NCI-H1417 treated with DMSO at 0.1 percent for 48 hours (cell line): Measurements from ENCODE around the gene SMCO2.

ENCODE experiments used
- DNase-seq: peaks from one replicate; lab custom pipeline; 2025; lab: John Stamatoyannopoulos, UW

Gene SMCO2

DNA sequence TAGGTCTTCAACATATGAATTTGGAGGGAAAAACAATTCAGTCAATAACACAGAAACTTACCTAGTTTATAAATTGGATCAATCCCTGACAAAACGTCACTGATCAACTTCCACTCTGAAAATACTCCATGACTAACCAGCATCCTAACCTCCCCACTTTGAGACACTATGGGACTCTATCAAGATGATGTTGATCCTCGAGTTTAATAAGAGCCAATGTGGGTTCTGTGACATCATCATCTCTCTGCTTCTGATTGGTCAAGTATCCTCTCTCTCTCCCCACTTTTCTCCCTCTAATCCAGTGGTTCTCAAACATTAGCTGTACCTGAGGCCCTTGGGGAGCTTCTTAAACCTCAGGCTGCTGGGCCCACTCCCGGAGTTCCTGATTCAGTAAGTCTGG is at the start of gene SMCO2:
Gene SMCO2 (plus strand): TSS at position 301 of the 400 bp plus-strand sequence. CDS start 23,896 bp downstream, outside the sequence.
- no peak for DNase-seq

DNA sequence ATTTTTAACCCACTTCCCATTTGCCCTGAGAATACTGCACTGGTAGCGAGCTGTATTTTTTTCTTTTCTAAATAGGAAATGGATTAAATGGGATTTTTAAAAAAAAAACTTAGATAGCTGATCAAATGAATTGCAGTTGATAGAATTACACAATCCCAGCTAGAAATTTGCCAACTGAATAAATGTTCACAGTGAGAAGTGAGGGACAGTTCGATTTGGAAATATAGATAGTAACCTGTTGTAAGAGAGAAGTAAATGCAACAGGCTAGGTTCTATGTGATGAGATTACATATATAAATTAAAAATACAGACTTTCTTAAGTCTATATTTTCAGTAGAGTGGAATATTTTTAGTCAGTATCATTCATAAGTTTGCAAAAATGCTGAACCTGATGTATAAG is 48.1 kb upstream of the SMCO2 start:
- no peak for DNase-seq

DNA sequence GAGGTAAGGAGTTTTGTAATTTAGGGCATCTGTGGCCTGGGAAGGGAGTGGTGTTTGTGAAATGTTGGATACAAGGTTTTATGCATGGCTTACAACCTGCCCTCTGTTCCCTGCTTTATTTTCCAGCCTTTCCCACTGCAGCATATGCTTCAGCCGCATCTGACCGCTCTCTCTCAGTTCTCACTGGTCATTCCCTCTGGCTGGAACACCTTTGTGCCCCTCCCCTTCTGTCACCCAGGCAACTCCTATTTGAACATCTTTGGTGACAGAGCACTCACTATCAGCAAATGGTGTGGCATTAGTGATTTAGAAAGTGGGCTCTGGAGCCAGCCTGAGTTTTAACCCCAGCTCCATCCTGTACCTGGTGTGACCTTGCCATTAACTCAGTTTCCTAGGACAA is 47.5 kb upstream of the SMCO2 start:
- DNase-seq = no peak

DNA sequence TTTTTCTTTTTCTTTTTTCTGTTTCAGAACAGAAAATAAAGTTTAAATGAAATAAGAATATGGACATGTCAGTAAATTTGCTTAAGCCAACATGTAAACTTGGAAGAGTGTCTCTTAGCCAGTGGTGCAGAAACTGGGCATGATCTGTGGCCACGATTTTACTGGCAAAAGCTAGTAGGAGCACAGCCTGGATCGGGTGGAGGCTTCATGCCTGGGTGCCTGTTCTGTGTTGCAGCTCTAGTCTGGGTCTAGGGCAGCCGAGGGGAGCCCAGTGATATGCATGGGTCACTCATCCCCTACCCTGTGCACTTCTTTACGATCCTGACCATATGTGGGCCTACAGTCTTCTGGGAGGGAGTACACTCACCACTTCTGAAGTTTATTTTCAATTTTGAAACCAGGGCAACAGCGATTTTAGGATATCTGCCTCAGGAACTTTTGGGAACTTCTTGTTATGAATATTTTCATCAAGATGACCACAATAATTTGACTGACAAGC is 45.6 kb upstream of the SMCO2 start:
- no peak for DNase-seq

DNA sequence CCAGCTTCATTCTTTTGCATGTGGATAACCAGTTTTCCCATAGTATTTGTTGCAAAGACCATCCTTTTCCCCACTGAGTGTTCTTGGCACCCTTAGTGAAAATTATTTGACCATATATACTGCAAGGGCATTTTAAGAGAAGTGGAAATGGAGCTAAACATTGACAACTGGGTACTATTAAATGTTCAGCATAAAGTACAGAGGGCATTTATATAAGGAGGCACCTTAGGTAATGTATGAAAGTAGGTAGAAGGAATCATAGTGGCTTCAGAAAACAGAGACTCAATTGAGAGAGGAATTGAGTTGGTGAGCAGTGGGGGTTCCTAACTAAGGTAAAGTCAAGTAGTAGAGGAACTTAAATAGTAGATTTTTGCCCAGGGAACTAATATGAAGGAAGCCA is 34.5 kb upstream of the SMCO2 start:
- no peak for DNase-seq

DNA sequence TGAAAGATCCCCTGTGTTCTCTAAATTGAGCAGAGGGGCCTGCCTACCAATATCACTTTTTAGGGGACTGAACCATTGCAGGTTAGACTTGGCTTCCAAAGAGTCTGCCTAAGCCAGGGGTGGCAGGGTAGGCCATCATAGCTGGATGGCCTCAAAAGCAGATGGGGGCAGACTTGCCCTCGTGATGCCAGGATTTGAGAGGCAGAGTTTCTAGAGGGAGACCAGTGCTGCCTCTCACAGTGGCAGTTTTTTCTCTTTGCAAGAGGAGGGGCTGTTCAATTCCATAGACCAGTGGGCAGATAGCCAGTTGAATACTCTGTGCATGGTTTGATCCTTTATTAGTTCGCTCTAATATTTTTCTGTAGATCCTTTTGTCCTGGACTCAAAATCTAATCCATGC is 23.8 kb upstream of the SMCO2 start:
- no peak for DNase-seq

DNA sequence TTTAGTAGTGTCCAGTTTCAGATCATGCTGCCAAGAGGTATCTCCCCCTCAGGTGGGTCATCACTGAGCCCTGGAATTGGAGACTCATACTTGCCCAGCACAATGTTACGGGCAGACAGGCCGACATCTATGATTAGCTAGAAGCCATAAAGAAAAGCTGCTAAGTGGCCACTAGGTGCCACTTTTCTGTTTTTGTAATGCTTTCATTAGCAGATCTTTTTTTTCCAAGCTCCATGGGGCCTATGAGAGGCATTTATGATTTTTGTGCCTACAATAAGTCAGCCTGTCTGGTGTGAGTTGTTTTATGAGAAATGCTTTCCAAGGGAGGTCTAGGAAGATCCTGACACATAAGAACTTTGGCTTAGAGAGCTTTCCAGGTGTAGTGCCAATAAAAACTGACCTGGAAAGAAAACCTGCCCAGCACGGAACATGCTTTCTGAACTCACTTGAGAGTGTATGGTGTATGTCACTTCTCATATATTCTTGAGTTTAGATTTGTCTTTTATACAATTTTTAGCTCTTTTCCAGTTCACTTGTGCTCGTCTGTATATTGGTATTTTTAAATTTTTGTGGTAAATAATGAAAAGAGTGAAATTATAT is 21.8 kb upstream of the SMCO2 start:
- DNase-seq = no peak

DNA sequence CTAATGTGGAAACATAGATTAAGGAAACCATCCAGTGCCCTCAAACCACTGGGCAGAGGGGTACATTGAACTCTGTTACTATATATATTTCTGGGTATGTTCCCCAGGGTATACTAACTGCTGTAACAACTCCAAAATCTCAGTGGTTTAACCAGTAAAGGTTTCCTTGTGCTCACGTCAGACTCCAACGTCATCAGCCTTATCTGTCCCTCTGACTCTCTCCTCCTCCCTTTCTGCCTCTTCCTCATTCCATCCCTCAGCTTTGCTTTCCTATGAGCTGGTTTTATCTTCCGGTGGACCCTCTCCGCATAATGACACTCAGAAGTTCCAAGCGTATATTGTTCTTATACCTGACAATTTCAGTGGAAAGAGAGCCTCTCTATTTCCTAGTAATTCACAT is 21.2 kb upstream of the SMCO2 start:
- no peak for DNase-seq

DNA sequence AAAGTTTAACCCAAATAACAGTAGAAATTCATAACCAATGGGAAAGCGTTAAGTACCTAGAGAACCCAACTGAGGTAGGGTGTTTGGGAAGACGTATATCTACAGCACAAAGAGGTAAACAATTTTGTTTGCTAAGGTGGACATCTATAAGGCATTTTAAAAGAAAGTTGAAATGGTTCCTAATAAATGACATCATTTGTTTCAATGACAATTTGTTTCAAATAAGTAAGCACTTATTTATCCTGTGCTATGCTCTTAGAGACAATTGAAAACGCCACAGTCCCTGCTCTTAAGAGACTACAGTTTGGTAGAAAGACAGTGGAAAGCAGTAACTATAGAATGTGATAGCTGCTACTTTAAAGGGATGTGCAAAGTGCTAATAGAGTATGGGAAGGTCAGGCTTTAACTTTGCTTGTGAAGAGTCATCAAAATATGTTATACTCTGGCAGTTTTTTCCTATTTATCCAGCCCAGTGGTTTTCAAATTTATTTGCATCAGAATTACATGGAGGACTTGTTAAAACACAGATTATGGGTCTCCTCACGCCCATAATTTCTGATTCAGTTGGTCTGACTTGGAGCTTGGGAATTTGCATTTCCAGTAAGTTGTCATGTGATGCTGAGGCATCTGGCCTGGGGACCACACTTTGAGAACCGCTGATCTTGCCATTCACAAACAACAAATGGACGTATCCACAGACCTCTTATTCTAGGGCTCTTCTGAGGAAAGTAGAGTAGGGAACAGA is 19.6 kb upstream of the SMCO2 start:
- DNase-seq = no peak

DNA sequence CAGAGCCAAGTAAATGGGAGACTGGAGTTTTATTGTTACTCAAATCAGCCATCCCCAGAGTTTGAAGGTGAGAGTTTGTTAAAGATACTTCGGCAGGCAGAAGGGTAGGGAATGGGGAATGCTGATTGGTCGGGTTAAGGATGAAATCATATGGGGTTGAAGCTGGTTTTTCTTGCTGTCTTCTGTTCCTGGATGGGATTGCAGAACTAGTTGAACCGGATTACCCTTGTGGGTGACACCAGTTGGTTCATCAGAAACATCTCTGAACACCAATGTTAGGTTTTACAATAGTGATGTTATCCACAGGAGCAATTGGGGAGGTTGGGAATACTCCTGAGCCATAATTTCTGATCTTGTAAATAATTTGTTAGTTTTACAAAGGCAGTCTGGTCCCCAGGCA is 18.7 kb upstream of the SMCO2 start:
- no peak for DNase-seq

DNA sequence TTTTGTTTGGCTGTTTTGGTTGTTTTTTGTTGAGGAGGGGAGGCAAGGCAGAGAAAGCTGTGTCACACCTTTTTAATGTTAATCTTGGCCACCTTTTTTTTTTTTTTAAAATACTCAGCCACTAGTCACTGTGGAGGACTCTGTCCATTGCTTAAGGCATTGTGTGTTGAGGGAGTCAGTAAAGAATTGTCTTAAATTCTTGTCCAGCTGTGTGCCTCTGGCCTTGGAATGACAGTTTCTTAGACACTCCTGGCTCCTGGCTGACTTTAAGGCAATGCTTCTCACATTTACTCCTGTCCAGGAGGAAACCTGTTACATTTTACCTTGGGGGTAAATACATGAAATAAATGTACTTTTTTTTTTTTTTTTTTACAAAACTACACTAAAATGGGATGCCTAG is 18.1 kb upstream of the SMCO2 start:
- no peak for DNase-seq

DNA sequence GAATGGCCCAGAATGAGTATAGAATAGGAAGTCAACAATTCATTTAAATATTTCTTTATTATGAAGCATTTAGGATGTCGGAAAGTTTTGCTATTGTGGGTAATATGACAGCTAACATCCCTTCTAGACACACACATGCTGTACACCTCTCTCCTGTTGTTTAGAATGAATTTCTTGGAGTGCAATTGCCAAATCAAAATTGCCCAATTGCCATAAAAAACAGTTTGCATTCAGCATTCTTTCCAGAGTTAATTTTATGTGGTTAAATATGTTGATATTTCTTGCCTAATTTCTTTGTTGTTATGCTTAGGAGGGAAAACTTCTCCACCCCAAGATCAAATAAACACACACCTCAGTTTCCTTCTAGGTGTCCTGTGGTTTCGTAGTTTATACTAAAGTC is 16.9 kb upstream of the SMCO2 start:
- no peak for DNase-seq

DNA sequence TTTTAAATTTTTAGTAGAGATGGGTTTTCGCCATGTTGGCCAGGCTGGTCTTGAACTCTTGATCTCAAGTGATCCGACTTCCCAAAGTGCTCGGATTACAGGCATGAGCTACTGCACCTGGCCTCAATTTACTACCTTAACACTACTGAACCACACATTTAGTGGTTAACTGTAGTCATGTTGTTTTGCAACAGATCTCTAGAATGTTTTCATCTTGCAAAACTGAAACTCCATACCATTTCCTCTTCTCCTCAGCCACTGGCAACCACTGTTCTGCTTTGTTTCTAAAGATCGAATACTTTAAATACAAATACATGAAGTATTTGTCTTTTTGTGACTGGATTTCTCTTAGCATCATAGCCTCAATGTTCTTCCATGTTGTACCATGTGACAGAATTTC is 15.4 kb upstream of the SMCO2 start:
- no peak for DNase-seq

DNA sequence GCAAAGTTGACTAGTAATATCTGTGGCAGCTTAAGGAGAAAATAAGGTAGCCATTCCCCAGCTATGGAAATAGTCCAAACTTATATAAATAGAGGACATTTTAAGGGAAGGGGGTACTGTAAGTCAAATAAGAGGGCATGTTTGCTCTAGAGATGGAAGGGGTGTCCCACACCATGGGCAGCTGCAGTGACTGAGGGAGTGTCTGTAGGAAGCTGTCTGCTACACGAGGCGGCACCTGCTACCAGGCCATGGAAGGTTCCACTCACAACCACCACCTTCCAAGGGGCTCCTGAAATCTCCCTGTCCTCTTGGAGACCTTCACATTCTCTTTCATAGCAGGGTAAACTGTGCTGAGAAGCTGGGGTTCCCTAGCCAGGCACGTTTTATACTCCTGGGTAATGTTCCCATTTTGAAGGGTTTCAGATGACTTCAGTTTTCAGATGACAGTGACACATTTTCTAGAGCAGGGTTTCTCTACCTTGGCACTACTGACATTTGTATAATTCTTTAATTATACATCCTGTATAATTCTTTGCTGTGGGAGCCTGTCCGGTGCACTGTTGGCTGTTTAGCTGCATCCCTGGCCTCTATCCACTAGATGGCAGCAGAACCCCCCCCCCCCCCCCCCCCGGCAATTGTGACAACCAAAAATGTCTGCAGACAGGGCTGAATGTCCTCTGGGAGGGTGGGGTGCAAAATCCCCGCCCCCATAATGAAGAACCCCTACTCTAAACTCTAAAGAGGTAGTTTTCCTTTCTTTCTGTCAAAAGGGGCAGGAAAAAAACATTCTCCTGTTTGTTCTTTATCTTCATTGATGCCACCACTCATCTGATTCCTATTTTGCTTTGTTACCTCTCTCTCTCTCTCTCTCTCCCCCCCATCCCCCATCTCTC is 11.6 kb upstream of the SMCO2 start:
- DNase-seq = no peak

DNA sequence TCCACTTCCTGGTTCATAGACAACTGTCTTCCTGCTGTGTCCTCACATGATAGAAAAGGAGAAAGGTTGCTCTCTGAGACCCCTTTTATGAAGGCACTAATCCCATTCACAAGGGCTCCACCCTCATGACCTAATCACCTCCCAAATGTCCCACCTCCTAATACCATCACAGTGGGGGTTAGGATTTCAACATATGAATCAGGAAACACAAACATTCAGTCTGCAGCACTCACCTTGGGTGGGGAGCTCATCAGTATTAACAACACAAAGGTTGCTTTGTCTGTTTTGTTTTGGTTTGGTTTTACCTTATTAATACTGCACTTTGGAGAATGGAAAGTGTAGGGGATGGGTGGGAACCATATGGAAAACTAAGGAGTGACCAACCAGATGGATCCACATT is 10.5 kb upstream of the SMCO2 start:
- DNase-seq = no peak

DNA sequence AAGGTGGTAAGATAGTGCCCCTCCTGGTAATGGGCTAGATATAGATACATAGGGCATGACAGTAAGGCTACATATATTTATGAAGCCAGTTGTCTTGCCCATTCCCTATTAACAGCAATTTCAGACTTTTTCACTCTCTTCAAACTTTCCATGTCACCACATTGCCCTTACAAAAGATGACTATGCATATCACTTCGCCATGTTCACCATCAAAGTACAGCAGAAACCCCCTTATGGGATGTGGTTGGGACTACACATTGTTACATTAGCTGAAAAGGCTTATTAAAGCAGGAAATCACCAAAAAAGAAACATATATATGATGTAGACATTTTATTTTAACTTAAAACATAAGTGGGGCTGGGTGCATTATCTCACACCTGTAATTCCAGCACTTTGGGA is 9.8 kb upstream of the SMCO2 start:
- no peak for DNase-seq

DNA sequence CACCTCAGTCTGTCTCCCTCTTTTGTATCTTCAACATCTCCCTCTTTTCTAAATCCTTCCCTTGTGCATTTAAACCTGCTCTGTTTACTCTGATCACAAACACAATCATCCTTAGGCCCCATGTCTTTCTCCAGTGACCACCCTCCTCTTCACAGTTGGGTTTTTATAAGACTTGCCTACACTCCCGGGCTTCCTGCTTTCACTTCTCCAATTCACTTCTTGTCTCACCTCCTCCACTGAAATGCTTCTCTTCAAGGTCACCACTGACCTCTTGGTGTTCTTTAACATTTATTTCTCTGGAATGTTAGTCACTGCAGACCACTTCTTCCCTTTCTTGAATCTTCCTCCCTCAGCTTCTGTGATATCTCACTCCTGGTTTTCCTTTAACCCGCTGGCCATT is 8.7 kb upstream of the SMCO2 start:
- no peak for DNase-seq

DNA sequence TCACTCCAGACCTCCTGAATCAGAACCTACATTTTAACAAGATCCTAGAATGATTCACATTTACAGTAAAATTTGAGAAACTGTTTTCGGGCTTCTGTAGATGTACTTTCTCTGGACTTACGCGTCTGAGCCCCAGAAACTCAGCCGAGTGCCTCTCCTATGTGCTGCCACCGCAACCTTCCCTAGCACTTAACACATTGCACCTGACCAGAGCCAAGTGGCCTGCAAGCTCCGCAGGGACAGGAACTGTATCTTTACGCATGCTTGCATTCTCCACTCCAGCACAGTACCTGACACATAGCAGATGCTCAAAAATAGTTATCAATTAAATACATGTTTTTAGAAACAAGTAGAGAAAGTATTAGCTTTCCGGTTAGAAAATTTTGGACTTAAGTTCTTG is 1.2 kb downstream of the SMCO2 start:
- no peak for DNase-seq

DNA sequence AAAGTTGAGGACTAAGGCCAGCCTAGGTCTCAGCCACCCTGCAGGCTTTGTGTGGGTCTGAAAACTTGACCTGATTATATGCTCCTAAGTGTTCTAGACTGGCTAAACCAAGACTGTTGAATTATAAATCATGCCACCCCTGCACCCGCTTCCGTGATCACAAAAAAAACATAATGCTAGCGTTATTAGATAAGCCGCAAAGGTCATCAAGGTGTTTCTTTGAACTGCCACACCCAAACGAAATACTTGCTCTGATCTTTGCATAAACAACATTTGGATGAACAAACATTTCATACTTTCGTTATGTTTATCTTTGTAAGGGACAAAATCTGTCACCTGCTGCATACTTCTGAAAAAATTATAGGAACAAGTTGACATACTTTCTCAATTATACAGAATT is 2.5 kb downstream of the SMCO2 start:
- no peak for DNase-seq

DNA sequence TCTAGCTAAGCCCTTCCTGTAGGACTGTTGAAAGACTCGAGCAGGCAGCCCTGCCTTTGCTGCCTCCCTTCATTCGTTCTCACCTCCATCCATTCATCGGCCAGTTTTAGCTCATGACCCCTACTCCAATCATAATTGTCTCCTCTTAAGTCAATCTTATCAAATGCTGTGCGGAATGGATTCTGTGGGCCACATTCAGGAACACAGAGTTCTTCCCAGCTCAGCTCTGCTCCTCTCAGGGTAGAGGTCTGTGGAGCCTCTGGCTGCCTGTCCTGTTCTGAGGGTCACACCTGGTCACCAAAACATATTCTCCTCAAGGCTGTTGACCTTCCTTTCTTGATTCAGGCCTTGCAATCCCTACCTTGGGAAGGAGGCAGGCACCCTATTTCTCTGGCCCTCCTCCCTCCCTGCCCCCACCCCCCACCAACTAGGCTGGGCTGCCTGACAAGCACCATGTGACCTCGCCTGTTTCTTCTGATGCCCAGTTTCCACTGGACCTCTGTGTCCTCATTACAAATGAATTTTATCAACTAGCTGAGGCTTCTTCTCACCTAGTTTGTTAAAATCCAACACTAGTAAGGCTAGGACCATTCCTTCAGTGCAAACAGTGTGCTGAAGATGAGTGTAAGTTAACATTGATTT is 3.5 kb downstream of the SMCO2 start:
- no peak for DNase-seq

DNA sequence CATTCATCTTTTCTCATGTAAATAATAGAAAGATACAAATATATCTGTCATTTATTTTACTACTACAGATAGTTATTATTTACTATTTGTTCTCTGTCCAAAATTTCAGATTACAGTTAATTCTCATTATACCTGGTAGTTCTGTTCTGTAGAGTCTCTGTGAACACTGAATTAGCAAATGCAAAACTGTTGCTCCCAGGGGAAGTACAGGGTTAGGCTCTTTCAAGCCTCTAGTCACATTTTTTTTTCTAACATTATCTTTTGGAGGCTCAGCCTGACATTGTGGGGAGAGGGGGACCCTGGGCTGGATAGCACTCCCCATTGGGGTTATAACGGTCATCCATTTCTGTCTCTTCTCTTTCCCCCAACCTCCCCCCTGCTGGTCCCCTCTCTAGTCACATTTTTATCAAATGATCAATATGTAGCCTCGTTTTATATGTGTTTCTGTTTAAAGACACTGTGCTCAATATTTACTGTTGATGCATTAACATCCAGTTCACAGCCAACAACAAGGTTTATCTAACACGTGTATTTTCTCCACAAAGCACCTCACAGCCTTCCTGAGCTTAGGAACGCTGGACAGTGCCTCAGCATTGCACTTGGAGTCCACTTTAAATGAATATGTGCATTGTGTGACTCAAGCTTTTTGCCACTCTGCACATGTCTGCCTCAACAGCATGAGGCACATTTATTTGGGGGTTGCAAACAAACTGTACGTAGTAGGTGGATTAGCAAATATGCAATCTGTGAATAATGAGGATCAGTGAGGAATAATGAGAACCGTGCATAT is 4.7 kb downstream of the SMCO2 start:
- DNase-seq = no peak

DNA sequence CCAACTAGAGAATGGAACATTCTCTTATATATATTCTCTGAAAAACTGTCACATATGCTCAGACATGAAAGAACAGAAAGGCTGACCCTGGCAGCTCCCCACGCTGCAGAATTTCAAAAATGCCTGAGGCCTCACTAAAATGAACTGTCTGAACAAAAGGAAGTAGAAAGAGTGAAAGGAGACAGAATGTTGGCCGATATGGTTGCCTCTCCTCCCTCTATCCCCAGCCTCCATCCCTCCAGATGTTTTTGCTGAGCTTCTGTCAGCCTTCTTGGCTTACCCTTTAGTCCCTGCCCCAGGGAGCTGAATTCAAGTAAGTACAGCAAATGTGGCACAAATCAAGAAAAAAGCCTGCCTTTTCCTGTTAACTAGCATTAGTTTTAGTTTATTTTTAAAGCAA is 6.9 kb downstream of the SMCO2 start:
- no peak for DNase-seq
